ENCODE data around the gene ZCCHC7. TPM values are rescaled to one million over a fixed set of nuclear protein-coding genes. Genes with fewer than 3 reads are reported as not detected.
"Not testable (repeated sequence)": the region's sequence is repeated elsewhere in the genome, so short reads cannot be mapped to it uniquely, and the experiment has no call there.

The ZCCHC7 gene
- total RNA-seq, 4 donors from 2014 or later: 11.7 to 24.6 (median 13.6) TPM

- DNase-seq (ENCODE audit: low spot score): no peak
- no peak for TF ChIP-seq CTCF (IDR thresholded peaks at IDR 0.05)
- ATAC-seq (ENCODE audit: low FRiP score): no peak
These were observed 15.1 kb upstream of the ZCCHC7 start for GRCh38 chr9:37105234-37105633.

GRCh38 chr9:37107701-37108100, 12.7 kb upstream of the ZCCHC7 start:
- no peak for ATAC-seq (ENCODE audit: low FRiP score)
- DNase-seq (ENCODE audit: low spot score): no peak
- TF ChIP-seq CTCF (IDR thresholded peaks at IDR 0.05): no peak

- not testable (repeated sequence) for ATAC-seq (ENCODE audit: low FRiP score); DNase-seq (ENCODE audit: low spot score)
These were observed 5.9 kb upstream of the ZCCHC7 start for GRCh38 chr9:37114442-37114841.

- no peak for DNase-seq (ENCODE audit: low spot score)
- no peak for ATAC-seq (ENCODE audit: low FRiP score)
- TF ChIP-seq CTCF (IDR thresholded peaks at IDR 0.05): no peak
These were observed 2.4 kb upstream of the ZCCHC7 start for GRCh38 chr9:37117956-37118355.

- ATAC-seq (ENCODE audit: low FRiP score) (no peak), DNase-seq (ENCODE audit: low spot score) (no peak)
- no peak for TF ChIP-seq CTCF (IDR thresholded peaks at IDR 0.05)
These were observed 1.0 kb upstream of the ZCCHC7 start for GRCh38 chr9:37119360-37119759.

GRCh38 chr9:37120843-37121335, 515 bp downstream of the ZCCHC7 start:
- peak; percentile 47 for ATAC-seq (ENCODE audit: low FRiP score)
- not testable (repeated sequence) for DNase-seq (ENCODE audit: low spot score)

- ATAC-seq (ENCODE audit: low FRiP score) (no peak), DNase-seq (ENCODE audit: low spot score) (no peak)
- no peak for TF ChIP-seq CTCF (IDR thresholded peaks at IDR 0.05)
These were observed 1.5 kb downstream of the ZCCHC7 start for GRCh38 chr9:37121881-37122280.

- DNase-seq (ENCODE audit: low spot score): no peak
- TF ChIP-seq CTCF (IDR thresholded peaks at IDR 0.05): no peak
- no peak for ATAC-seq (ENCODE audit: low FRiP score)
These were observed 5.9 kb downstream of the ZCCHC7 start for GRCh38 chr9:37126214-37126788.
